ENCODE results near the gene MAPK10.
"Not testable (repeated sequence)": the region's sequence is repeated elsewhere in the genome, so short reads cannot be mapped to it uniquely, and the experiment has no call there.

Gene MAPK10

GRCh38 chr4:86338521-86338920, 21.3 kb downstream of the MAPK10 start:
- no peak for TF ChIP-seq CTCF (IDR thresholded peaks at IDR 0.05)
- H3K4me3 Mint-ChIP-seq: no peak overlapping the region
- no peak overlapping the region for H3K27ac Mint-ChIP-seq
- H3K27me3 Mint-ChIP-seq (ENCODE audit: low read depth, poor library complexity): peaks cover 6% of the 10 kb centered on the region
- H3K9me3 Mint-ChIP-seq: no peaks in the 10 kb centered on the region
- no peaks in the 10 kb centered on the region for H3K36me3 Mint-ChIP-seq (ENCODE audit: low read depth)
- peaks cover 13% of the 10 kb centered on the region for H3K4me1 Mint-ChIP-seq
- DNase-seq: no peak

- Mint-ChIP-seq H3K36me3 (ENCODE audit: low read depth) (no peaks in the 10 kb centered on the region), H3K4me3 (no peak overlapping the region), H3K27me3 (ENCODE audit: low read depth, poor library complexity) (peaks cover 6% of the 10 kb centered on the region), H3K4me1 (peaks cover 20% of the 10 kb centered on the region), H3K27ac (no peak overlapping the region), H3K9me3 (no peaks in the 10 kb centered on the region)
- no peak for TF ChIP-seq CTCF (IDR thresholded peaks at IDR 0.05)
- no peak for DNase-seq
Observed at GRCh38 chr4:86334020-86334750, 25.7 kb downstream of the MAPK10 start.

- TF ChIP-seq CTCF (IDR thresholded peaks at IDR 0.05): no peak
- Mint-ChIP-seq H3K4me3 (no peak overlapping the region), H3K9me3 (peaks cover 3% of the 10 kb centered on the region), H3K4me1 (peaks cover 16% of the 10 kb centered on the region), H3K36me3 (ENCODE audit: low read depth) (no peaks in the 10 kb centered on the region), H3K27ac (no peak overlapping the region), H3K27me3 (ENCODE audit: low read depth, poor library complexity) (peaks cover 6% of the 10 kb centered on the region)
- DNase-seq: no peak
Observed at GRCh38 chr4:86333236-86333635, 26.6 kb downstream of the MAPK10 start.

- DNase-seq: no peak
- Mint-ChIP-seq H3K36me3 (ENCODE audit: low read depth) (no peaks in the 10 kb centered on the region), H3K9me3 (peaks cover 3% of the 10 kb centered on the region), H3K4me1 (peaks cover 16% of the 10 kb centered on the region), H3K4me3 (no peak overlapping the region), H3K27me3 (ENCODE audit: low read depth, poor library complexity) (peaks cover 4% of the 10 kb centered on the region), H3K27ac (no peak overlapping the region)
- no peak for TF ChIP-seq CTCF (IDR thresholded peaks at IDR 0.05)
Observed at GRCh38 chr4:86330961-86331742, 28.7 kb downstream of the MAPK10 start.

GRCh38 chr4:86330411-86330810, 29.4 kb downstream of the MAPK10 start:
- not testable (repeated sequence) for DNase-seq; H3K9me3 Mint-ChIP-seq; H3K4me3 Mint-ChIP-seq; H3K36me3 Mint-ChIP-seq (ENCODE audit: low read depth); H3K27me3 Mint-ChIP-seq (ENCODE audit: low read depth, poor library complexity)
- Mint-ChIP-seq H3K4me1 (peaks cover 16% of the 10 kb centered on the region), H3K27ac (peak overlapping the region; percentile 52)

GRCh38 chr4:86329431-86329830, 30.4 kb downstream of the MAPK10 start:
- H3K4me3 Mint-ChIP-seq: no peak overlapping the region
- no peaks in the 10 kb centered on the region for H3K36me3 Mint-ChIP-seq (ENCODE audit: low read depth)
- H3K9me3 Mint-ChIP-seq: peaks cover 3% of the 10 kb centered on the region
- no peak for DNase-seq
- TF ChIP-seq CTCF (IDR thresholded peaks at IDR 0.05): no peak
- no peak overlapping the region for H3K27ac Mint-ChIP-seq
- H3K4me1 Mint-ChIP-seq: peaks cover 16% of the 10 kb centered on the region
- H3K27me3 Mint-ChIP-seq (ENCODE audit: low read depth, poor library complexity): no peaks in the 10 kb centered on the region
